H1 (cell line): ENCODE measurements around the gene GOLGB1. TPM values are rescaled to one million over a fixed set of nuclear protein-coding genes. Genes with fewer than 3 reads are reported as not detected.

Experiments
- CTCF ChIA-PET: fragments of 300-600 bp; sonication (Branson Sonifier 250); formaldehyde crosslinking; loops from one replicate; lab custom pipeline; 2021; ENCODE audit not compliant: partially characterized antibody; lab: Charles Lee
- POLR2A ChIA-PET: fragments of 300-600 bp; sonication (Branson Sonifier 250); formaldehyde crosslinking; loops from one replicate; lab custom pipeline; 2021; ENCODE audit warnings: inconsistent platforms; ENCODE audit not compliant: partially characterized antibody; lab: Charles Lee
- DNase-seq, 2 experiments: peaks; one replicate each; pipeline versions ENCODE4 v3.0.0 to v3.0.0-alpha.2; 2010 to 2022; ENCODE audit warnings: low spot score in 2 of 2, low read depth in 1 of 2, mixed read lengths in 1 of 2
- FAIRE-seq: peaks from 2 replicates; lab custom pipeline; 2011; peaks lifted over from hg19 to GRCh38; lab: Jason Lieb, UNC
- H2AFZ ChIP-seq: 2 replicates; pipeline ENCODE4 v1.8.1; 2012; ENCODE audit warnings: low read length, inconsistent platforms
- H2AK5ac ChIP-seq: 2 replicates; pipeline ENCODE4 v1.6.1; 2013; ENCODE audit warnings: low read depth, low read length
- H2BK120ac ChIP-seq: replicated peaks from 2 replicates; pipeline ENCODE3; 2013; ENCODE audit warnings: low read depth, low read length, inconsistent platforms
- H2BK12ac ChIP-seq: 2 replicates; pipeline ENCODE4 v1.6.1; 2013; ENCODE audit warnings: low read depth, low read length
- H2BK15ac ChIP-seq: 2 replicates; pipeline ENCODE4 v1.6.1; 2013; ENCODE audit warnings: low read length
- H2BK20ac ChIP-seq: 2 replicates; pipeline ENCODE4 v1.6.1; 2013; ENCODE audit warnings: low read length
- H2BK5ac ChIP-seq: 2 replicates; pipeline ENCODE4 v1.6.1; 2013; ENCODE audit warnings: low read depth, low read length
- H3K14ac ChIP-seq: 2 replicates; pipeline ENCODE4 v1.6.1; 2013; ENCODE audit warnings: inconsistent platforms; ENCODE audit not compliant: insufficient read length
- H3K18ac ChIP-seq: 2 replicates; pipeline ENCODE4 v1.6.1; 2013; ENCODE audit warnings: low read length; ENCODE audit errors: extremely low read depth
- H3K23ac ChIP-seq: 2 replicates; pipeline ENCODE4 v1.6.1; 2013; ENCODE audit warnings: inconsistent platforms; ENCODE audit not compliant: insufficient read length
- H3K23me2 ChIP-seq: 2 replicates; pipeline ENCODE4 v1.6.1; 2013; ENCODE audit warnings: low read depth, low read length
- H3K27ac ChIP-seq: 2 replicates; pipeline ENCODE4 v1.6.1; 2011; ENCODE audit warnings: low read depth, low read length, inconsistent platforms
- H3K27me3 ChIP-seq, 4 experiments: replicated peaks in 1 of 4; 1 replicate in 1 of 4; 2 replicates in 3 of 4; pipeline versions ENCODE4 v1.6.1 to v1.8.1; 2011 to 2013; ENCODE audit warnings: low read length in 3 of 4, mild to moderate bottlenecking in 3 of 4, inconsistent platforms in 2 of 4, mixed read lengths in 2 of 4, moderate library complexity in 1 of 4; ENCODE audit not compliant: control insufficient read depth in 3 of 4, insufficient read depth in 3 of 4; ENCODE audit errors: extremely low read depth in 1 of 4
- H3K36me3 ChIP-seq, 4 experiments: 2 replicates each; pipeline versions ENCODE4 v1.6.1 to v1.8.1; 2011 to 2013; ENCODE audit warnings: mild to moderate bottlenecking in 4 of 4, low read length in 3 of 4, moderate library complexity in 2 of 4, control low read depth in 1 of 4, inconsistent platforms in 1 of 4; ENCODE audit not compliant: insufficient read depth in 4 of 4, control insufficient read depth in 2 of 4
- H3K4ac ChIP-seq: replicated peaks from 2 replicates; pipeline ENCODE3; 2013; ENCODE audit warnings: low read length, low read depth, mixed read lengths, inconsistent platforms; ENCODE audit not compliant: insufficient read length
- H3K4me1 ChIP-seq, 4 experiments: replicated peaks in 1 of 4; 1 replicate in 1 of 4; 2 replicates in 3 of 4; pipeline versions ENCODE4 v1.6.1 to v1.8.1; 2011 to 2013; ENCODE audit warnings: low read length in 3 of 4, inconsistent platforms in 2 of 4, mixed read lengths in 1 of 4; ENCODE audit not compliant: insufficient read depth in 4 of 4, control insufficient read depth in 3 of 4
- H3K4me2 ChIP-seq, 2 experiments: 2 replicates each; pipeline versions ENCODE4 v1.6.1 to v1.8.1; 2011 to 2013; ENCODE audit warnings: low read depth in 2 of 2, low read length in 2 of 2, control low read depth in 1 of 2, inconsistent platforms in 1 of 2, mild to moderate bottlenecking in 1 of 2; ENCODE audit not compliant: insufficient read depth in 1 of 2
- H3K4me3 ChIP-seq, 4 experiments: fragments of 200-600, 300-600 bp in 1 of 4; sonication (generic), shearing (Covaris generic), sonication (Bioruptor Twin) in 1 of 4; 2 replicates each; pipeline versions ENCODE4 v1.5.1 to v1.8.1; 2011 to 2016; ENCODE audit warnings: low read length in 4 of 4, low read depth in 3 of 4, control low read depth in 2 of 4, inconsistent platforms in 2 of 4, mild to moderate bottlenecking in 2 of 4, mixed read lengths in 1 of 4, moderate library complexity in 1 of 4; ENCODE audit not compliant: insufficient read depth in 2 of 4; ENCODE audit errors: extremely low read depth in 1 of 4
- H3K56ac ChIP-seq: replicated peaks from 2 replicates; pipeline ENCODE3; 2013; ENCODE audit warnings: low read depth, mild to moderate bottlenecking, mixed read lengths, low read length, inconsistent platforms; ENCODE audit not compliant: insufficient read length
- H3K79me1 ChIP-seq: 2 replicates; pipeline ENCODE4 v1.6.1; 2013; ENCODE audit warnings: low read depth, low read length, control low read depth
- H3K79me2 ChIP-seq, 2 experiments: 2 replicates each; pipeline versions ENCODE4 v1.6.1 to v1.8.1; 2012 to 2013; ENCODE audit warnings: low read length in 2 of 2, mild to moderate bottlenecking in 2 of 2, inconsistent platforms in 1 of 2; ENCODE audit not compliant: insufficient read depth in 2 of 2, control insufficient read depth in 1 of 2
- H3K9ac ChIP-seq, 4 experiments: replicated peaks in 1 of 4; 1 replicate in 1 of 4; 2 replicates in 3 of 4; pipeline versions ENCODE4 v1.6.1 to v1.8.1; 2011 to 2013; ENCODE audit warnings: low read depth in 3 of 4, low read length in 3 of 4, control low read depth in 2 of 4, mild to moderate bottlenecking in 2 of 4, moderate library complexity in 2 of 4, inconsistent platforms in 1 of 4; ENCODE audit errors: extremely low read depth in 1 of 4
- H3K9me3 ChIP-seq, 2 experiments: 2 replicates each; pipeline versions ENCODE4 v1.6.1 to v1.8.1; 2012 to 2013; ENCODE audit warnings: mild to moderate bottlenecking in 2 of 2, moderate library complexity in 2 of 2, control low read depth in 1 of 2, inconsistent platforms in 1 of 2, low read depth in 1 of 2, low read length in 1 of 2, mixed read lengths in 1 of 2; ENCODE audit not compliant: insufficient read depth in 2 of 2
- H4K20me1 ChIP-seq, 2 experiments: replicated peaks in 1 of 2; 2 replicates each; pipeline versions ENCODE3 to v1.8.1; 2011 to 2013; ENCODE audit warnings: inconsistent platforms in 2 of 2, low read length in 2 of 2, mild to moderate bottlenecking in 1 of 2; ENCODE audit not compliant: insufficient read depth in 2 of 2, control insufficient read depth in 1 of 2
- H4K5ac ChIP-seq: 2 replicates; pipeline ENCODE4 v1.6.1; 2013; ENCODE audit warnings: low read length, low read depth, mixed read lengths, inconsistent platforms; ENCODE audit not compliant: insufficient read length
- H4K8ac ChIP-seq: 2 replicates; pipeline ENCODE4 v1.8.0; 2013; ENCODE audit warnings: mild to moderate bottlenecking, moderate library complexity, low read length, inconsistent platforms; ENCODE audit not compliant: insufficient read depth; ENCODE audit errors: extremely low read depth
- H4K91ac ChIP-seq: replicated peaks from 2 replicates; pipeline ENCODE3; 2013; ENCODE audit warnings: low read length, mixed read lengths, inconsistent platforms; ENCODE audit not compliant: insufficient read length
- CHD2 ChIP-seq: IDR thresholded peaks from 2 replicates; pipeline ENCODE4 v1.6.1; 2012; ENCODE audit warnings: low read length, improper control_type of control experiment
- EGR1 ChIP-seq: IDR thresholded peaks from 2 replicates; pipeline ENCODE4 v1.6.1; 2011; ENCODE audit warnings: low read depth, low read length, borderline replicate concordance
- SIN3A ChIP-seq, 2 experiments: IDR thresholded peaks in 1 of 2; conservative IDR thresholded peaks in 1 of 2; 2 replicates each; pipeline ENCODE4 v1.6.1; 2011 to 2012; ENCODE audit warnings: low read length in 2 of 2, improper control_type of control experiment in 1 of 2, low read depth in 1 of 2, mild to moderate bottlenecking in 1 of 2
- USF2 ChIP-seq: IDR thresholded peaks from 2 replicates; pipeline ENCODE4 v1.6.1; 2011; ENCODE audit warnings: low read length, improper control_type of control experiment
- whole genome bisulfite sequencing, 2 experiments: shearing (Covaris generic) in 1 of 2; methylation state at CpG; one replicate each; pipeline versions ENCODE4 v1.1.6 to v1.1.7; 2013 to 2015; ENCODE audit warnings: low lambda C conversion rate in 2 of 2, mixed read lengths in 2 of 2, inconsistent platforms in 1 of 2, low coverage in 1 of 2, missing lambda C conversion rate in 1 of 2; ENCODE audit not compliant: insufficient replicate concordance in 2 of 2, insufficient coverage in 1 of 2, insufficient read length in 1 of 2; ENCODE audit errors: extremely low coverage in 1 of 2, missing lambda C conversion rate in 1 of 2; 5-methylcytosine and 5-hydroxymethylcytosine counted together
- polyA plus RNA-seq, 7 experiments: library from polyadenylated mRNA; depleted of rRNA in 3 of 7; stranded (reverse) in 5 of 7; unstranded in 2 of 7; fragments of >200 nt in 5 of 7; fragments of 200-250 nt in 2 of 7; gene quantifications; 1 replicate in 5 of 7; 2 replicates in 1 of 7; 4 replicates in 1 of 7; pipeline versions ENCODE4 v1.2.1 to v1.2.3, GENCODE V29; 2011 to 2013; ENCODE audit warnings: missing spikeins in 2 of 7, mixed read lengths in 2 of 7
- total RNA-seq: library from RNA; stranded (reverse); fragmentation: NEBNext Ultra II Directional; extraction: Animal tissue kit (Norgen Biotek cat#: 25700); gene quantifications from 2 replicates; pipeline ENCODE4 v1.2.1, GENCODE V29; 2021
- TF ChIP-seq, protein P1 (sequence below), 3 experiments: IDR thresholded peaks; 1 replicate in 2 of 3; 2 replicates in 1 of 3; pipeline versions ENCODE4 v1.5.1 to v1.6.1; 2011; ENCODE audit warnings: low read length in 3 of 3, mild to moderate bottlenecking in 3 of 3, inconsistent platforms in 2 of 3, low read depth in 1 of 3, moderate library complexity in 1 of 3; ENCODE audit not compliant: insufficient read depth in 1 of 3; ENCODE audit errors: control extremely low read depth in 1 of 3

Gene GOLGB1
- total and polyA plus RNA-seq, 2 of the 8 experiments (the other 6 are each of a cell fraction or from before 2014, with no cell fraction given) = 5.9 to 28.5 TPM

GRCh38 chr3:121736112-121736511, 13.4 kb downstream of the GOLGB1 start:
- no peak overlapping the region for H3K14ac ChIP-seq
- CTCF ChIA-PET = interaction anchor here (1.0 kb wide), 1 partner anchor 10 kb away, joined by 3 read pairs; no protein-coding TSS in a partner anchor
- FAIRE-seq = no peak
- H3K27me3 ChIP-seq = no peaks in the 10 kb centered on the region
- no peak overlapping the region for H2BK5ac ChIP-seq
- no peak overlapping the region for H2BK15ac ChIP-seq
- no peak overlapping the region for H2AK5ac ChIP-seq
- TF ChIP-seq USF2 (no peak), CHD2 (no peak), SIN3A (conservative IDR thresholded peaks at IDR 0.05 in 1 of 2, IDR thresholded peaks at IDR 0.05 in 1 of 2; ENCODE audit: low read depth in 1 of 2, low read length in 2 of 2) (no peak), EGR1 (no peak)
- TF ChIP-seq, protein P1, sequence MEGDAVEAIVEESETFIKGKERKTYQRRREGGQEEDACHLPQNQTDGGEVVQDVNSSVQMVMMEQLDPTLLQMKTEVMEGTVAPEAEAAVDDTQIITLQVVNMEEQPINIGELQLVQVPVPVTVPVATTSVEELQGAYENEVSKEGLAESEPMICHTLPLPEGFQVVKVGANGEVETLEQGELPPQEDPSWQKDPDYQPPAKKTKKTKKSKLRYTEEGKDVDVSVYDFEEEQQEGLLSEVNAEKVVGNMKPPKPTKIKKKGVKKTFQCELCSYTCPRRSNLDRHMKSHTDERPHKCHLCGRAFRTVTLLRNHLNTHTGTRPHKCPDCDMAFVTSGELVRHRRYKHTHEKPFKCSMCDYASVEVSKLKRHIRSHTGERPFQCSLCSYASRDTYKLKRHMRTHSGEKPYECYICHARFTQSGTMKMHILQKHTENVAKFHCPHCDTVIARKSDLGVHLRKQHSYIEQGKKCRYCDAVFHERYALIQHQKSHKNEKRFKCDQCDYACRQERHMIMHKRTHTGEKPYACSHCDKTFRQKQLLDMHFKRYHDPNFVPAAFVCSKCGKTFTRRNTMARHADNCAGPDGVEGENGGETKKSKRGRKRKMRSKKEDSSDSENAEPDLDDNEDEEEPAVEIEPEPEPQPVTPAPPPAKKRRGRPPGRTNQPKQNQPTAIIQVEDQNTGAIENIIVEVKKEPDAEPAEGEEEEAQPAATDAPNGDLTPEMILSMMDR (IDR thresholded peaks at IDR 0.05; ENCODE audit: control extremely low read depth in 1 of 3, insufficient read depth in 1 of 3, low read depth in 1 of 3, low read length in 3 of 3) = no peak
- H3K9me3 ChIP-seq = no peaks in the 10 kb centered on the region
- no peaks in the 10 kb centered on the region; the same call in 1 of the 2 replicates for H3K79me1 ChIP-seq
- POLR2A ChIA-PET = interaction anchor here (0.8 to 1.7 kb wide), 2 partner anchors 9 to 15 kb away, joined by 3 to 5 read pairs; no protein-coding TSS in a partner anchor
- H3K4ac ChIP-seq = no peak overlapping the region
- WGBS, 2 experiments = 94% methylated on average over 3 of the region's 3 CpGs; no CpG with 5 or more reads in 1 of the 2 experiments
- H3K4me2 ChIP-seq = no peak overlapping the region
- H3K4me3 ChIP-seq = no peak overlapping the region
- H2BK20ac ChIP-seq = no peak overlapping the region
- DNase-seq = no peak
- no peak overlapping the region for H3K9ac ChIP-seq
- H2BK120ac ChIP-seq = no peak overlapping the region
- H4K5ac ChIP-seq = no peak overlapping the region
- H4K20me1 ChIP-seq = peaks cover 0 to 3% of the 10 kb centered on the region in 2 experiments
- no peak overlapping the region for H3K56ac ChIP-seq
- H3K36me3 ChIP-seq = no peaks in the 10 kb centered on the region
- no peak overlapping the region for H3K23ac ChIP-seq
- H4K91ac ChIP-seq = no peak overlapping the region
- no peak overlapping the region for H3K27ac ChIP-seq
- H2BK12ac ChIP-seq = no peak overlapping the region
- H3K79me2 ChIP-seq = peaks cover 0 to 59% of the 10 kb centered on the region in 2 experiments; a peak in 2 of 4 replicates
- H2AFZ ChIP-seq = no peak overlapping the region
- no peak overlapping the region for H3K18ac ChIP-seq
- no peaks in the 10 kb centered on the region for H3K4me1 ChIP-seq
- H4K8ac ChIP-seq = no peak overlapping the region
- H3K23me2 ChIP-seq = no peaks in the 10 kb centered on the region
